ENCODE results near the gene PDE1A. TPM values are rescaled to one million over a fixed set of nuclear protein-coding genes. Genes with fewer than 3 reads are reported as not detected.

Gene PDE1A
- polyA plus RNA-seq, 1 of the 3 experiments (the other 2 are of a cell fraction) = 0.08 TPM

DNA sequence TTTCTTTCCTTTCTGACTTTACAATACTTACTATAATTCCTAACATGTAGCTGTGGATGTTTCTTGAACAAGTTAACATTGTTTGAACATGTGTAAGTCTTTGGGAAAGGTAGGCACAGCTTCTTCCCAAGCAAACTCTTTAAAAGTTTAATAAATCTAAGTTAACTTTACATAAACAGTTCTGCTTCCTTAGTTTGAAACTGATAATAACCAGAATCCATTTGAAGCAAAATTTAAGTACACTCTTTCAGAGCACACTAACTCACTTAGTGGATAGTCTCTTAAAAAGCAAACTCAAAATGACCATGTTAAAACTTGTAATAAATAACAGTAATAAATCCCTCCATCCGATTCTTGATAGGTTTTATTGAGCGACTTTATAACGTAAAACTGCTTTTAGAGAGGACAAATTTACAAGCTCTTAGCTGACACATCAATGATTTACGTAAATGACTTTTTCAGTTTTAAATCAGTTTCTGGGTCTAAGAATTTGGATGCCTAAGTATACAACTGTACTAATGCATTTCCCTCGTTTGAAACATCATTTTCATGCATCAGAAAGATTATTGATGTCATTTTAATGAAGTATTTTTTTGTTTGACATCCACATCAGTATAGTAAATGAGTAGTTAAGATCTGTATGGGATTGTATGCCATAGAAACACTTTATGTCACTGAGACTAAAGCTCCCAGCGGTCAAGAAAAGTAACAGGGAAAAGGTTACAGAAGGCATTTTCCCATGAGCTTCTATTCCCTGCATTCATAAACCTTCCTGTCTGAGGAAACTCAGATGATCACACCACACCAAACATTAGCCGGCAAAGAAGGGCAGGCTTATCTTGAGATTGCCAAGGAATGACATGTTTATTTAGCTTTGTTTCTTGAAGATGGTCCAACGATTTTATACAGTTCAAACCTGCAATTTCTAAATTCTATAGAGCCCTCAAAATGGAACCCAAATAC lies 67.5 kb downstream of the PDE1A start (continued):
- TF ChIP-seq, protein P1, sequence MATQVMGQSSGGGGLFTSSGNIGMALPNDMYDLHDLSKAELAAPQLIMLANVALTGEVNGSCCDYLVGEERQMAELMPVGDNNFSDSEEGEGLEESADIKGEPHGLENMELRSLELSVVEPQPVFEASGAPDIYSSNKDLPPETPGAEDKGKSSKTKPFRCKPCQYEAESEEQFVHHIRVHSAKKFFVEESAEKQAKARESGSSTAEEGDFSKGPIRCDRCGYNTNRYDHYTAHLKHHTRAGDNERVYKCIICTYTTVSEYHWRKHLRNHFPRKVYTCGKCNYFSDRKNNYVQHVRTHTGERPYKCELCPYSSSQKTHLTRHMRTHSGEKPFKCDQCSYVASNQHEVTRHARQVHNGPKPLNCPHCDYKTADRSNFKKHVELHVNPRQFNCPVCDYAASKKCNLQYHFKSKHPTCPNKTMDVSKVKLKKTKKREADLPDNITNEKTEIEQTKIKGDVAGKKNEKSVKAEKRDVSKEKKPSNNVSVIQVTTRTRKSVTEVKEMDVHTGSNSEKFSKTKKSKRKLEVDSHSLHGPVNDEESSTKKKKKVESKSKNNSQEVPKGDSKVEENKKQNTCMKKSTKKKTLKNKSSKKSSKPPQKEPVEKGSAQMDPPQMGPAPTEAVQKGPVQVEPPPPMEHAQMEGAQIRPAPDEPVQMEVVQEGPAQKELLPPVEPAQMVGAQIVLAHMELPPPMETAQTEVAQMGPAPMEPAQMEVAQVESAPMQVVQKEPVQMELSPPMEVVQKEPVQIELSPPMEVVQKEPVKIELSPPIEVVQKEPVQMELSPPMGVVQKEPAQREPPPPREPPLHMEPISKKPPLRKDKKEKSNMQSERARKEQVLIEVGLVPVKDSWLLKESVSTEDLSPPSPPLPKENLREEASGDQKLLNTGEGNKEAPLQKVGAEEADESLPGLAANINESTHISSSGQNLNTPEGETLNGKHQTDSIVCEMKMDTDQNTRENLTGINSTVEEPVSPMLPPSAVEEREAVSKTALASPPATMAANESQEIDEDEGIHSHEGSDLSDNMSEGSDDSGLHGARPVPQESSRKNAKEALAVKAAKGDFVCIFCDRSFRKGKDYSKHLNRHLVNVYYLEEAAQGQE (IDR thresholded peaks at IDR 0.05; ENCODE audit: low read depth, low read length) = no peak
- TF ChIP-seq USF1 (IDR thresholded peaks at IDR 0.05; ENCODE audit: borderline replicate concordance, low read depth) = no peak

DNA sequence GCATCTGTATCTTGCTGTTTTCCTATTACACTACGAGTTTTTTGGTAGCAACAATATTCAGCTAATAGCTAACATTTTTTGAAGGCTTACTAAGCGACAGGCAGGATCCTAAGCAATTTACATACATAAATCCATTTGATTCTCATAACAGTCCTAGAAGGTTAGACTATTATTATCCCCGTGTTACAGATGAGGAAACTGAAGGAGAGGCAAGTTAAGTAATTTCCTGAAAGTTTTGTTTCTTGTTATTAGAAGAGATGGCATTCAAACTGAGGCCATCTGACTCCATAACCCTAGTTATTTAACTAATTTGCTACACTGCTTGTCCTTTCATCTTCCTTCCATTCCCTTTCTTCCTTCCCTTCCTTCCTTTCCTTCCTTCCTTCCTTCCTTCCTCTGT lies 68.2 kb downstream of the PDE1A start:
- no peaks in the 10 kb centered on the region for H3K9me2 ChIP-seq
- no peaks in the 10 kb centered on the region for H3F3A ChIP-seq (replicated peaks; ENCODE audit: insufficient read depth)
- H3K4me1 ChIP-seq (ENCODE audit: control insufficient read depth in 1 of 2, insufficient read depth in 2 of 2, low read depth in 1 of 2, low read length in 1 of 2) = peaks cover 5 to 11% of the 10 kb centered on the region in 2 experiments
- H4K20me1 ChIP-seq (ENCODE audit: insufficient read depth) = no peaks in the 10 kb centered on the region
- H3K9me3 ChIP-seq = no peaks in the 10 kb centered on the region
- H3K79me2 ChIP-seq (ENCODE audit: insufficient read depth) = no peaks in the 10 kb centered on the region
- no peaks in the 10 kb centered on the region for H3K36me3 ChIP-seq (replicated peaks in 1 of 2; ENCODE audit: control insufficient read depth in 1 of 2, insufficient read depth in 2 of 2, low read length in 1 of 2)
- H3K4me2 ChIP-seq = no peak overlapping the region
- TF ChIP-seq POLR2AphosphoS5 (IDR thresholded peaks at IDR 0.05; ENCODE audit: low read depth, low read length) (no peak), JUND (IDR thresholded peaks at IDR 0.05) (no peak), FOXM1 (IDR thresholded peaks at IDR 0.05; ENCODE audit: low read depth) (no peak), USF2 (IDR thresholded peaks at IDR 0.05; ENCODE audit: borderline replicate concordance, low read depth, low read length) (no peak), TCF12 (IDR thresholded peaks at IDR 0.05) (no peak), MXI1 (IDR thresholded peaks at IDR 0.05; ENCODE audit: low read depth, low read length) (no peak), USF1 (IDR thresholded peaks at IDR 0.05; ENCODE audit: borderline replicate concordance, low read depth) (no peak), SMC3 (IDR thresholded peaks at IDR 0.05; ENCODE audit: low read depth, low read length) (no peak), TAF1 (IDR thresholded peaks at IDR 0.05; ENCODE audit: borderline replicate concordance, low read depth, low read length) (no peak), MAX (IDR thresholded peaks at IDR 0.05; ENCODE audit: low read depth) (no peak), CHD2 (IDR thresholded peaks at IDR 0.05; ENCODE audit: low read length, partially characterized antibody) (no peak), SIN3A (IDR thresholded peaks at IDR 0.05; ENCODE audit: borderline replicate concordance, low read depth, low read length) (no peak), RFX5 (IDR thresholded peaks at IDR 0.05; ENCODE audit: low read length) (no peak), FOXJ3 (CRISPR knock-in tag; IDR thresholded peaks at IDR 0.05) (no peak)
- TF ChIP-seq, protein P2, sequence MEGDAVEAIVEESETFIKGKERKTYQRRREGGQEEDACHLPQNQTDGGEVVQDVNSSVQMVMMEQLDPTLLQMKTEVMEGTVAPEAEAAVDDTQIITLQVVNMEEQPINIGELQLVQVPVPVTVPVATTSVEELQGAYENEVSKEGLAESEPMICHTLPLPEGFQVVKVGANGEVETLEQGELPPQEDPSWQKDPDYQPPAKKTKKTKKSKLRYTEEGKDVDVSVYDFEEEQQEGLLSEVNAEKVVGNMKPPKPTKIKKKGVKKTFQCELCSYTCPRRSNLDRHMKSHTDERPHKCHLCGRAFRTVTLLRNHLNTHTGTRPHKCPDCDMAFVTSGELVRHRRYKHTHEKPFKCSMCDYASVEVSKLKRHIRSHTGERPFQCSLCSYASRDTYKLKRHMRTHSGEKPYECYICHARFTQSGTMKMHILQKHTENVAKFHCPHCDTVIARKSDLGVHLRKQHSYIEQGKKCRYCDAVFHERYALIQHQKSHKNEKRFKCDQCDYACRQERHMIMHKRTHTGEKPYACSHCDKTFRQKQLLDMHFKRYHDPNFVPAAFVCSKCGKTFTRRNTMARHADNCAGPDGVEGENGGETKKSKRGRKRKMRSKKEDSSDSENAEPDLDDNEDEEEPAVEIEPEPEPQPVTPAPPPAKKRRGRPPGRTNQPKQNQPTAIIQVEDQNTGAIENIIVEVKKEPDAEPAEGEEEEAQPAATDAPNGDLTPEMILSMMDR (IDR thresholded peaks at IDR 0.05) = no peak
- TF ChIP-seq, protein P3, sequence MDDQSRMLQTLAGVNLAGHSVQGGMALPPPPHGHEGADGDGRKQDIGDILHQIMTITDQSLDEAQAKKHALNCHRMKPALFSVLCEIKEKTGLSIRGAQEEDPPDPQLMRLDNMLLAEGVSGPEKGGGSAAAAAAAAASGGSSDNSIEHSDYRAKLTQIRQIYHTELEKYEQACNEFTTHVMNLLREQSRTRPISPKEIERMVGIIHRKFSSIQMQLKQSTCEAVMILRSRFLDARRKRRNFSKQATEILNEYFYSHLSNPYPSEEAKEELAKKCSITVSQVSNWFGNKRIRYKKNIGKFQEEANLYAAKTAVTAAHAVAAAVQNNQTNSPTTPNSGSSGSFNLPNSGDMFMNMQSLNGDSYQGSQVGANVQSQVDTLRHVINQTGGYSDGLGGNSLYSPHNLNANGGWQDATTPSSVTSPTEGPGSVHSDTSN (IDR thresholded peaks at IDR 0.05) = no peak
- TF ChIP-seq, protein P4, sequence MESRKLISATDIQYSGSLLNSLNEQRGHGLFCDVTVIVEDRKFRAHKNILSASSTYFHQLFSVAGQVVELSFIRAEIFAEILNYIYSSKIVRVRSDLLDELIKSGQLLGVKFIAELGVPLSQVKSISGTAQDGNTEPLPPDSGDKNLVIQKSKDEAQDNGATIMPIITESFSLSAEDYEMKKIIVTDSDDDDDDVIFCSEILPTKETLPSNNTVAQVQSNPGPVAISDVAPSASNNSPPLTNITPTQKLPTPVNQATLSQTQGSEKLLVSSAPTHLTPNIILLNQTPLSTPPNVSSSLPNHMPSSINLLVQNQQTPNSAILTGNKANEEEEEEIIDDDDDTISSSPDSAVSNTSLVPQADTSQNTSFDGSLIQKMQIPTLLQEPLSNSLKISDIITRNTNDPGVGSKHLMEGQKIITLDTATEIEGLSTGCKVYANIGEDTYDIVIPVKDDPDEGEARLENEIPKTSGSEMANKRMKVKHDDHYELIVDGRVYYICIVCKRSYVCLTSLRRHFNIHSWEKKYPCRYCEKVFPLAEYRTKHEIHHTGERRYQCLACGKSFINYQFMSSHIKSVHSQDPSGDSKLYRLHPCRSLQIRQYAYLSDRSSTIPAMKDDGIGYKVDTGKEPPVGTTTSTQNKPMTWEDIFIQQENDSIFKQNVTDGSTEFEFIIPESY (IDR thresholded peaks at IDR 0.05; ENCODE audit: borderline replicate concordance, low read depth) = no peak
- no peak overlapping the region for H3K9ac ChIP-seq
- no peak for DNase-seq
- no peaks in the 10 kb centered on the region for H3K27me3 ChIP-seq (ENCODE audit: insufficient read depth)
- H2AFZ ChIP-seq (ENCODE audit: low read depth) = no peak overlapping the region
- 90% methylated on average over 3 of the region's 3 CpGs for WGBS (ENCODE audit: low lambda C conversion rate)
- ChIA-PET POLR2A (no interaction called here), CTCF (no interaction called here)
- no peak overlapping the region; a peak in 1 of 4 replicates for H3K27ac ChIP-seq (ENCODE audit: low read depth in 2 of 2, low read length in 1 of 2)
- H3K4me3 ChIP-seq (ENCODE audit: low read depth in 2 of 2, low read length in 1 of 2) = no peak overlapping the region

All from SK-N-SH (cell line).